Measurements from ENCODE around the gene RUNX1. TPM values are rescaled to one million over a fixed set of nuclear protein-coding genes. Genes with fewer than 3 reads are reported as not detected.

RUNX1 gene
- polyA plus RNA-seq, 1 of the 3 experiments (the other 2 are of a cell fraction), result 17.1 TPM

DNA sequence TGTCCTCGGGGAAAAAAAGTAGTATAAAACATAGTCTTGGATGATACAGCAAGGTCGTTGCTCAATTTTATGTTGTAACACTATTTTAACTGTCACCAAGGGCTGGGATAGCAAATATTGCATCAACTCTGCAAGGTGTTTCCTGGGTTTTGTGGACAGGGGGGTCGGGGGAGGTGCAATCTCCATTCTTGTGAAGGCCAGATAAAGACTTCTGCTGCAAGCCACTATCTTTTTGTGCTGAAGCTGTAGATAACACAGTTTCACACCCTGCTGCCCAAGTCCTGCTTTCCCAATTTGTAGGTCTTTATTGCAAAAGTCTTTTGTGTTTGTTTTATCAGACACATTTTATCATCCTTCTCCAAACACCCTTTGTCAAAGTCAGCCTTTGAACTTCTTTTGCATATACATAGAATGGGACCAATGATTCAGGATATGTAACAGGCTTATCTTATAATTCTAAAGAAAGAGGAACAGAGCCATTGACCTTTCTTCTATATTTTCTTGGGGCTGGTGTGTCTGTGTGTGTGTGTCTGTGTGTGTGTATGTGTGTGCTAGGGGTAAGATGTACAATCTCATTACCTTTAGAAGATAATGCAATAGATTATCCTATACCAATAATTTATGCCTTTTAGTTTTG lies 140.6 kb downstream of the RUNX1 start:
- no peak overlapping the region for H3K27ac ChIP-seq (ENCODE audit: low read depth in 2 of 2, low read length in 1 of 2)

More for the DNA sequence above, 140.6 kb downstream of the RUNX1 start:
- Histone ChIP-seq H3K79me2 (ENCODE audit: insufficient read depth) (no peaks in the 10 kb centered on the region), H2AFZ (ENCODE audit: low read depth) (no peak overlapping the region), H3K27me3 (ENCODE audit: insufficient read depth) (no peaks in the 10 kb centered on the region), H3F3A (replicated peaks; ENCODE audit: insufficient read depth) (no peaks in the 10 kb centered on the region), H3K4me3 (ENCODE audit: low read depth in 2 of 2, low read length in 1 of 2) (no peak overlapping the region), H3K9me2 (no peaks in the 10 kb centered on the region), H3K4me1 (ENCODE audit: control insufficient read depth in 1 of 2, insufficient read depth in 2 of 2, low read depth in 1 of 2, low read length in 1 of 2) (peaks cover 0 to 3% of the 10 kb centered on the region in 2 experiments; a peak in 1 of 4 replicates), H3K36me3 (replicated peaks in 1 of 2; ENCODE audit: control insufficient read depth in 1 of 2, insufficient read depth in 2 of 2, low read length in 1 of 2) (no peaks in the 10 kb centered on the region), H3K9me3 (no peaks in the 10 kb centered on the region), H3K4me2 (no peak overlapping the region), H4K20me1 (ENCODE audit: insufficient read depth) (no peaks in the 10 kb centered on the region), H3K9ac (no peak overlapping the region)
- WGBS (ENCODE audit: low lambda C conversion rate), result 24% methylated on average over 3 of the region's 3 CpGs
- no peak for DNase-seq
- POLR2A ChIA-PET, result no interaction called here
- CTCF ChIA-PET, result no interaction called here
- TF ChIP-seq, protein P1, sequence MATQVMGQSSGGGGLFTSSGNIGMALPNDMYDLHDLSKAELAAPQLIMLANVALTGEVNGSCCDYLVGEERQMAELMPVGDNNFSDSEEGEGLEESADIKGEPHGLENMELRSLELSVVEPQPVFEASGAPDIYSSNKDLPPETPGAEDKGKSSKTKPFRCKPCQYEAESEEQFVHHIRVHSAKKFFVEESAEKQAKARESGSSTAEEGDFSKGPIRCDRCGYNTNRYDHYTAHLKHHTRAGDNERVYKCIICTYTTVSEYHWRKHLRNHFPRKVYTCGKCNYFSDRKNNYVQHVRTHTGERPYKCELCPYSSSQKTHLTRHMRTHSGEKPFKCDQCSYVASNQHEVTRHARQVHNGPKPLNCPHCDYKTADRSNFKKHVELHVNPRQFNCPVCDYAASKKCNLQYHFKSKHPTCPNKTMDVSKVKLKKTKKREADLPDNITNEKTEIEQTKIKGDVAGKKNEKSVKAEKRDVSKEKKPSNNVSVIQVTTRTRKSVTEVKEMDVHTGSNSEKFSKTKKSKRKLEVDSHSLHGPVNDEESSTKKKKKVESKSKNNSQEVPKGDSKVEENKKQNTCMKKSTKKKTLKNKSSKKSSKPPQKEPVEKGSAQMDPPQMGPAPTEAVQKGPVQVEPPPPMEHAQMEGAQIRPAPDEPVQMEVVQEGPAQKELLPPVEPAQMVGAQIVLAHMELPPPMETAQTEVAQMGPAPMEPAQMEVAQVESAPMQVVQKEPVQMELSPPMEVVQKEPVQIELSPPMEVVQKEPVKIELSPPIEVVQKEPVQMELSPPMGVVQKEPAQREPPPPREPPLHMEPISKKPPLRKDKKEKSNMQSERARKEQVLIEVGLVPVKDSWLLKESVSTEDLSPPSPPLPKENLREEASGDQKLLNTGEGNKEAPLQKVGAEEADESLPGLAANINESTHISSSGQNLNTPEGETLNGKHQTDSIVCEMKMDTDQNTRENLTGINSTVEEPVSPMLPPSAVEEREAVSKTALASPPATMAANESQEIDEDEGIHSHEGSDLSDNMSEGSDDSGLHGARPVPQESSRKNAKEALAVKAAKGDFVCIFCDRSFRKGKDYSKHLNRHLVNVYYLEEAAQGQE (IDR thresholded peaks at IDR 0.05; ENCODE audit: low read depth, low read length), result no peak
- TF ChIP-seq, protein P2, sequence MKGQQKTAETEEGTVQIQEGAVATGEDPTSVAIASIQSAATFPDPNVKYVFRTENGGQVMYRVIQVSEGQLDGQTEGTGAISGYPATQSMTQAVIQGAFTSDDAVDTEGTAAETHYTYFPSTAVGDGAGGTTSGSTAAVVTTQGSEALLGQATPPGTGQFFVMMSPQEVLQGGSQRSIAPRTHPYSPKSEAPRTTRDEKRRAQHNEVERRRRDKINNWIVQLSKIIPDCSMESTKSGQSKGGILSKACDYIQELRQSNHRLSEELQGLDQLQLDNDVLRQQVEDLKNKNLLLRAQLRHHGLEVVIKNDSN (IDR thresholded peaks at IDR 0.05; ENCODE audit: borderline replicate concordance, low read depth), result no peak
- no peak for TF ChIP-seq FOSL2 (IDR thresholded peaks at IDR 0.05; ENCODE audit: borderline replicate concordance, low read depth)
- no peak for TF ChIP-seq CHD2 (IDR thresholded peaks at IDR 0.05; ENCODE audit: low read length, partially characterized antibody)
- no peak for TF ChIP-seq NFIC (IDR thresholded peaks at IDR 0.05; ENCODE audit: borderline replicate concordance)
- TF ChIP-seq GATA2 (CRISPR knock-in tag; IDR thresholded peaks at IDR 0.05), result no peak
- TF ChIP-seq, protein P3, sequence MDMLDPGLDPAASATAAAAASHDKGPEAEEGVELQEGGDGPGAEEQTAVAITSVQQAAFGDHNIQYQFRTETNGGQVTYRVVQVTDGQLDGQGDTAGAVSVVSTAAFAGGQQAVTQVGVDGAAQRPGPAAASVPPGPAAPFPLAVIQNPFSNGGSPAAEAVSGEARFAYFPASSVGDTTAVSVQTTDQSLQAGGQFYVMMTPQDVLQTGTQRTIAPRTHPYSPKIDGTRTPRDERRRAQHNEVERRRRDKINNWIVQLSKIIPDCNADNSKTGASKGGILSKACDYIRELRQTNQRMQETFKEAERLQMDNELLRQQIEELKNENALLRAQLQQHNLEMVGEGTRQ (IDR thresholded peaks at IDR 0.05; ENCODE audit: borderline replicate concordance, low read depth, low read length), result no peak
- no peak for TF ChIP-seq TEAD4 (IDR thresholded peaks at IDR 0.05; ENCODE audit: borderline replicate concordance, insufficient read depth)
- TF ChIP-seq, protein P4, sequence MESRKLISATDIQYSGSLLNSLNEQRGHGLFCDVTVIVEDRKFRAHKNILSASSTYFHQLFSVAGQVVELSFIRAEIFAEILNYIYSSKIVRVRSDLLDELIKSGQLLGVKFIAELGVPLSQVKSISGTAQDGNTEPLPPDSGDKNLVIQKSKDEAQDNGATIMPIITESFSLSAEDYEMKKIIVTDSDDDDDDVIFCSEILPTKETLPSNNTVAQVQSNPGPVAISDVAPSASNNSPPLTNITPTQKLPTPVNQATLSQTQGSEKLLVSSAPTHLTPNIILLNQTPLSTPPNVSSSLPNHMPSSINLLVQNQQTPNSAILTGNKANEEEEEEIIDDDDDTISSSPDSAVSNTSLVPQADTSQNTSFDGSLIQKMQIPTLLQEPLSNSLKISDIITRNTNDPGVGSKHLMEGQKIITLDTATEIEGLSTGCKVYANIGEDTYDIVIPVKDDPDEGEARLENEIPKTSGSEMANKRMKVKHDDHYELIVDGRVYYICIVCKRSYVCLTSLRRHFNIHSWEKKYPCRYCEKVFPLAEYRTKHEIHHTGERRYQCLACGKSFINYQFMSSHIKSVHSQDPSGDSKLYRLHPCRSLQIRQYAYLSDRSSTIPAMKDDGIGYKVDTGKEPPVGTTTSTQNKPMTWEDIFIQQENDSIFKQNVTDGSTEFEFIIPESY (IDR thresholded peaks at IDR 0.05; ENCODE audit: borderline replicate concordance, low read depth), result no peak
